Stomach (tissue), 9 donors: ENCODE results near the gene METRNL. TPM values are rescaled to one million over a fixed set of nuclear protein-coding genes. Genes with fewer than 3 reads are reported as not detected.
"Not testable (repeated sequence)": the region's sequence is repeated elsewhere in the genome, so short reads cannot be mapped to it uniquely, and the experiment has no call there.

Experiments
- DNase-seq, 2 donors: peaks; one replicate each; pipeline versions ENCODE4 v3.0.0 to v3.0.0-alpha.2; 2013 to 2019
- H3K27ac ChIP-seq, 5 donors: fragments of 200-600 bp in 4 of 5; sonication (generic) in 4 of 5; one replicate each; pipeline ENCODE4 v1.5.1; 2013 to 2019; ENCODE audit warnings: mild to moderate bottlenecking in 1 of 5, moderate library complexity in 1 of 5
- H3K27me3 ChIP-seq, 3 donors: fragments of 200-600 bp; sonication (generic); one replicate each; pipeline ENCODE4 v1.5.1; 2017 to 2019; ENCODE audit warnings: mixed run types in 1 of 3
- H3K36me3 ChIP-seq, 4 donors: fragments of 200-600 bp; sonication (generic); 1 replicate in 3 of 4; 2 replicates in 1 of 4; pipeline ENCODE4 v1.5.1; 2016 to 2019
- H3K4me1 ChIP-seq, 4 donors: fragments of 200-600 bp; sonication (generic); one replicate each; pipeline ENCODE4 v1.5.1; 2016 to 2019
- H3K4me3 ChIP-seq, 4 donors: fragments of 200-600 bp; sonication (generic) in 3 of 4; one replicate each; pipeline ENCODE4 v1.5.1; 2016 to 2019; ENCODE audit warnings: mild to moderate bottlenecking in 1 of 4
- H3K9me3 ChIP-seq, 4 donors: fragments of 200-600 bp; sonication (generic); one replicate each; pipeline ENCODE4 v1.5.1; 2016 to 2019
- CTCF ChIP-seq, 7 experiments: fragments of 450-650 bp in 4 of 7; fragments of 200-600 bp in 3 of 7; sonication (generic) in 3 of 7; IDR thresholded peaks; one replicate each; pipeline ENCODE4 v1.5.1; 2016 to 2019; ENCODE audit warnings: antibody characterized with exemption in 7 of 7, control low read depth in 2 of 7, mild to moderate bottlenecking in 1 of 7
- EP300 ChIP-seq: sonication (generic); formaldehyde crosslinking; IDR thresholded peaks from one replicate; pipeline ENCODE4 v1.6.1; 2017; ENCODE audit warnings: antibody characterized with exemption
- POLR2A ChIP-seq, 4 donors: fragments of 450-650 bp; IDR thresholded peaks; one replicate each; pipeline ENCODE4 v1.6.1; 2016; ENCODE audit warnings: antibody characterized with exemption in 4 of 4, control low read depth in 2 of 4, mild to moderate bottlenecking in 1 of 4, moderate library complexity in 1 of 4
- POLR2AphosphoS5 ChIP-seq, 3 donors: sonication (generic); formaldehyde crosslinking; IDR thresholded peaks; one replicate each; pipeline ENCODE4 v1.6.1; 2016; ENCODE audit warnings: antibody characterized with exemption in 3 of 3
- WGBS, 5 donors: extraction: QIAGEN DNeasy Blood & Tissue Kit in 3 of 5; methylation state at CpG; one replicate each; pipeline versions ENCODE4 v1.1.5 to v1.1.7; 2013 to 2018; 5-methylcytosine and 5-hydroxymethylcytosine counted together
- intact Hi-C: fragments of 100-400 bp; cut with DNase I; formaldehyde crosslinking; loops from one replicate; pipeline ENCODE4 v1.15.1; 2023; ENCODE audit warnings: low total_unique reads
- polyA plus RNA-seq, 3 donors: library from polyadenylated mRNA; stranded (reverse); fragments of 200-250 nt; gene quantifications; one replicate each; pipeline ENCODE4 v1.2.3, GENCODE V29; 2013
- total RNA-seq, 5 donors: library from RNA; depleted of rRNA; stranded (reverse); fragments of >200 nt; gene quantifications; one replicate each; pipeline versions ENCODE4 v1.1.0 to v1.2.3, GENCODE V29; 2014 to 2016
- donor health status: healthy with polysubstance abuse.
- donor health status: Bipolar disorder and iron deficiency.
- donor health status: healthy.

The METRNL gene
- total and polyA plus RNA-seq, 8 donors, result 25.7 to 452 (median 42.5) TPM

- TF ChIP-seq CTCF (IDR thresholded peaks at IDR 0.05) (no peak), EP300 (no peak), POLR2A (IDR thresholded peaks at IDR 0.05) (no peak), POLR2AphosphoS5 (IDR thresholded peaks at IDR 0.05) (no peak)
- no peaks in the 10 kb centered on the region for H3K27me3 ChIP-seq
- no peak overlapping the region for H3K27ac ChIP-seq
- no peak overlapping the region for H3K4me3 ChIP-seq
- H3K4me1 ChIP-seq, result no peaks in the 10 kb centered on the region
- peaks cover 0 to 11% (median 7%) of the 10 kb centered on the region in 4 donors for H3K9me3 ChIP-seq
- no peak for DNase-seq
- intact Hi-C loops, result no loop called here
- 83 to 92% (median 90%) methylated on average over 7 of the region's 7 CpGs for WGBS, 5 donors
- peaks cover 0 to 44% (median 31%) of the 10 kb centered on the region in 4 donors for H3K36me3 ChIP-seq
Observed at GRCh38 chr17:83036666-83037065, 42.7 kb upstream of the METRNL start.

GRCh38 chr17:83037084-83037873 is 42.1 kb upstream of the METRNL start:
- WGBS, 5 donors, result 67 to 92% (median 76%) methylated on average over 30 of the region's 30 CpGs
- Histone ChIP-seq H3K4me3 (no peak overlapping the region), H3K36me3 (peaks cover 0 to 48% (median 35%) of the 10 kb centered on the region in 4 donors), H3K27me3 (no peaks in the 10 kb centered on the region), H3K27ac (no peak overlapping the region), H3K4me1 (no peaks in the 10 kb centered on the region), H3K9me3 (peaks cover 0 to 17% (median 10%) of the 10 kb centered on the region in 4 donors)
- intact Hi-C loops, result no loop called here
- DNase-seq, result no peak
- TF ChIP-seq POLR2A (IDR thresholded peaks at IDR 0.05) (no peak), CTCF (IDR thresholded peaks at IDR 0.05) (no peak), POLR2AphosphoS5 (IDR thresholded peaks at IDR 0.05) (no peak), EP300 (no peak)

GRCh38 chr17:83037874-83038165 is 41.6 kb upstream of the METRNL start:
- peak in 1 of 2 donors; percentile 48 for DNase-seq

GRCh38 chr17:83038983-83039382 is 40.4 kb upstream of the METRNL start:
- H3K4me1 ChIP-seq, DNase-seq, H3K27me3 ChIP-seq, intact Hi-C loops, H3K27ac ChIP-seq, H3K4me3 ChIP-seq: not testable (repeated sequence)
- H3K36me3 ChIP-seq, result peaks cover 0 to 41% (median 34%) of the 10 kb centered on the region in 4 donors
- WGBS, 5 donors, result 92 to 97% (median 96%) methylated on average over 12 to 15 of the region's 24 CpGs
- H3K9me3 ChIP-seq, result peaks cover 0 to 26% (median 10%) of the 10 kb centered on the region in 4 donors

More at GRCh38 chr17:83037874-83038165, 41.6 kb upstream of the METRNL start:
- H3K27me3 ChIP-seq, result no peaks in the 10 kb centered on the region
- H3K9me3 ChIP-seq, result peaks cover 0 to 22% (median 10%) of the 10 kb centered on the region in 4 donors
- peaks cover 0 to 43% (median 35%) of the 10 kb centered on the region in 4 donors for H3K36me3 ChIP-seq
- WGBS, 5 donors, result 48 to 85% (median 59%) methylated on average over 9 of the region's 9 CpGs
- intact Hi-C loops, result no loop called here
- no peak overlapping the region for H3K27ac ChIP-seq
- no peaks in the 10 kb centered on the region for H3K4me1 ChIP-seq
- TF ChIP-seq CTCF (IDR thresholded peaks at IDR 0.05) (no peak), POLR2A (IDR thresholded peaks at IDR 0.05) (no peak), EP300 (no peak), POLR2AphosphoS5 (IDR thresholded peaks at IDR 0.05) (no peak)
- H3K4me3 ChIP-seq, result no peak overlapping the region

GRCh38 chr17:83041305-83041704 is 38.1 kb upstream of the METRNL start:
- 96 to 100% (median 98%) methylated on average over 3 of the region's 3 CpGs for WGBS, 5 donors
- no peak for TF ChIP-seq POLR2AphosphoS5 (IDR thresholded peaks at IDR 0.05)
- TF ChIP-seq POLR2A (IDR thresholded peaks at IDR 0.05), result no peak
- no peak for TF ChIP-seq CTCF (IDR thresholded peaks at IDR 0.05)
- TF ChIP-seq EP300, result no peak
- no peak for DNase-seq
- no peak overlapping the region for H3K27ac ChIP-seq
- intact Hi-C loops, result no loop called here
- no peaks in the 10 kb centered on the region for H3K27me3 ChIP-seq
- peaks cover 0 to 26% (median 10%) of the 10 kb centered on the region in 4 donors for H3K9me3 ChIP-seq
- H3K36me3 ChIP-seq, result peaks cover 0 to 33% (median 30%) of the 10 kb centered on the region in 4 donors
- H3K4me1 ChIP-seq, result no peaks in the 10 kb centered on the region
- H3K4me3 ChIP-seq, result no peak overlapping the region
